Hematopoietic multipotent progenitor cell treated with erythropoietin and hydrocortisone succinate and interleukin-3 and kit ligand, for 4 days (in vitro differentiated cells): ENCODE data around the gene LRRTM3.

Experiments used
- DNase-seq: peaks from one replicate; pipeline ENCODE4 v3.0.0-alpha.2; 2015

The LRRTM3 gene

GRCh38 chr10:66940965-66941364 is 15.1 kb downstream of the LRRTM3 start:
- DNase-seq = no peak

- DNase-seq = no peak
These were observed 15.7 kb downstream of the LRRTM3 start for GRCh38 chr10:66941491-66941890.

- DNase-seq = no peak
These were observed 16.6 kb downstream of the LRRTM3 start for GRCh38 chr10:66942407-66942806.

- no peak for DNase-seq
These were observed 17.8 kb downstream of the LRRTM3 start for GRCh38 chr10:66943590-66943989.

- DNase-seq = no peak
These were observed 26.1 kb downstream of the LRRTM3 start for GRCh38 chr10:66951896-66952295.

GRCh38 chr10:66958466-66958865 is 32.6 kb downstream of the LRRTM3 start:
- no peak for DNase-seq

GRCh38 chr10:66964946-66965345 is 39.1 kb downstream of the LRRTM3 start:
- DNase-seq = no peak

GRCh38 chr10:66980246-66980815 is 54.5 kb downstream of the LRRTM3 start:
- DNase-seq = no peak

GRCh38 chr10:66981361-66982052 is 55.7 kb downstream of the LRRTM3 start:
- DNase-seq = no peak

GRCh38 chr10:66982053-66982420 is 56.2 kb downstream of the LRRTM3 start:
- DNase-seq = no peak

- DNase-seq = no peak
These were observed 57.1 kb downstream of the LRRTM3 start for GRCh38 chr10:66982792-66983474.

GRCh38 chr10:66983475-66983818 is 57.6 kb downstream of the LRRTM3 start:
- DNase-seq = no peak

- no peak for DNase-seq
These were observed 64.5 kb downstream of the LRRTM3 start for GRCh38 chr10:66990143-66990830.

- DNase-seq = no peak
These were observed 71.2 kb downstream of the LRRTM3 start for GRCh38 chr10:66996996-66997395.

GRCh38 chr10:66999762-67000545 is 74.1 kb downstream of the LRRTM3 start:
- DNase-seq = no peak

GRCh38 chr10:67004690-67005089 is 78.9 kb downstream of the LRRTM3 start:
- no peak for DNase-seq

GRCh38 chr10:67005981-67006380 is 80.1 kb downstream of the LRRTM3 start:
- no peak for DNase-seq

- DNase-seq = no peak
These were observed 85.6 kb downstream of the LRRTM3 start for GRCh38 chr10:67011480-67011879.

GRCh38 chr10:67011981-67012380 is 86.1 kb downstream of the LRRTM3 start:
- DNase-seq = no peak

- no peak for DNase-seq
These were observed 89.4 kb downstream of the LRRTM3 start for GRCh38 chr10:67015225-67015624.

GRCh38 chr10:67017218-67017617 is 91.4 kb downstream of the LRRTM3 start:
- DNase-seq = peak; percentile 1

GRCh38 chr10:67022099-67022498 is 96.3 kb downstream of the LRRTM3 start:
- DNase-seq = no peak

- no peak for DNase-seq
These were observed 108.0 kb downstream of the LRRTM3 start for GRCh38 chr10:67033878-67034277.
